ENCODE data around the gene SSH3.

- TF ChIP-seq CTCF (IDR thresholded peaks at IDR 0.05; ENCODE audit: insufficient read depth, low read length) (no peak), GABPA (IDR thresholded peaks at IDR 0.05; ENCODE audit: low read depth) (no peak)
These were observed 19.8 kb upstream of the SSH3 start for GRCh38 chr11:67283481-67283963.

Data from HL-60 (cell line).